WTC11 (cell line): ENCODE results near the gene STIP1.

Experiments
- CREB1 ChIP-seq: sonication (generic); formaldehyde crosslinking; IDR thresholded peaks from 2 replicates; pipeline ENCODE4 v1.8.0; 2023; ENCODE audit warnings: mild to moderate bottlenecking, missing genetic modification reagents
- GABPB1 ChIP-seq: sonication (generic); formaldehyde crosslinking; IDR thresholded peaks from 2 replicates; pipeline ENCODE4 v1.8.1; 2023; ENCODE audit warnings: mild to moderate bottlenecking, missing genetic modification reagents
- NFYB ChIP-seq: sonication (generic); formaldehyde crosslinking; conservative IDR thresholded peaks from 2 replicates; pipeline ENCODE4 v1.8.0; 2022; ENCODE audit warnings: low read depth, missing genetic modification reagents
- NR1H2 ChIP-seq: sonication (generic); formaldehyde crosslinking; IDR thresholded peaks from 2 replicates; pipeline ENCODE4 v1.9.0; 2021; ENCODE audit warnings: mild to moderate bottlenecking, moderate library complexity, missing genetic modification reagents
- SP1 ChIP-seq: sonication (generic); formaldehyde crosslinking; conservative IDR thresholded peaks from 2 replicates; pipeline ENCODE4 v1.8.1; 2022; ENCODE audit warnings: missing genetic modification reagents
- TEAD4 ChIP-seq: sonication (generic); formaldehyde crosslinking; IDR thresholded peaks from 2 replicates; pipeline ENCODE4 v1.8.0; 2022; ENCODE audit warnings: mild to moderate bottlenecking, missing genetic modification reagents
- TF ChIP-seq, protein P1 (sequence below): sonication (generic); formaldehyde crosslinking; IDR thresholded peaks from 2 replicates; pipeline ENCODE4 v1.8.1; 2022; ENCODE audit warnings: low read depth, mild to moderate bottlenecking, moderate library complexity, missing genetic modification reagents, borderline replicate concordance
- TF ChIP-seq, protein P2 (sequence below): fragments of 200-600 bp; IDR thresholded peaks from 2 replicates; pipeline ENCODE4 v1.8.0; 2022; ENCODE audit warnings: antibody characterized with exemption
- TF ChIP-seq, protein P3 (sequence below): sonication (generic); formaldehyde crosslinking; IDR thresholded peaks from 2 replicates; pipeline ENCODE4 v1.8.0; 2022; ENCODE audit warnings: mild to moderate bottlenecking, missing genetic modification reagents
- TF ChIP-seq, protein P4 (sequence below): sonication (generic); formaldehyde crosslinking; IDR thresholded peaks from 2 replicates; pipeline ENCODE4 v1.8.0; 2022; ENCODE audit warnings: missing genetic modification reagents
- TF ChIP-seq, protein P5 (sequence below): sonication (generic); formaldehyde crosslinking; IDR thresholded peaks from 2 replicates; pipeline ENCODE4 v1.8.1; 2023; ENCODE audit warnings: mild to moderate bottlenecking, moderate library complexity, missing genetic modification reagents
- TF ChIP-seq, protein P6 (sequence below): sonication (generic); formaldehyde crosslinking; IDR thresholded peaks from 2 replicates; pipeline ENCODE4 v1.8.0; 2023; ENCODE audit warnings: missing genetic modification reagents, mild to moderate bottlenecking, borderline replicate concordance
- TF ChIP-seq, protein P7 (sequence below): sonication (generic); formaldehyde crosslinking; IDR thresholded peaks from 2 replicates; pipeline ENCODE4 v1.8.1; 2023; ENCODE audit warnings: mild to moderate bottlenecking, missing genetic modification reagents, borderline replicate concordance
- TF ChIP-seq, protein P8 (sequence below): fragments of 250-450 bp; sonication (Bioruptor Pico); IDR thresholded peaks from 2 replicates; pipeline ENCODE4 v1.9.0; 2021; ENCODE audit warnings: mild to moderate bottlenecking

DNA sequence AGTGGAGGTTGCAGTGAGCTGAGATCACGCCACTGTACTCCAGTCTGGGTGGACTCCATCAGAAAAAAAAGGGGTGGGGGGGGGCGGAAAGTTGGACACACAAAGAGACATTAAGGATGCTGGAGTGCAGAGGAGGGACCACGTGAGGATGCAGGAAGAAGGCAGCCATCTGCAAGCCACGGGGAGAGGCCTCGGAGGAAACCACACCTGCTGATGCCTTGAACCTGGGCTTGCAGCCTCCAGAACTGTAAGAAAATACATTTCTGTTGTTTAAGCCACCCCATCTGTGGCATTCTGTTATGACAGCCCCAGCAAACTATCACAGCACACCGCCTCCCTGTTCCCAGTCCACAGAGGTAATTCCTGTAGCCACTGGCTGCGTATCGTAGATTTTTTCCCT, 9.2 kb upstream of the STIP1 start:
- TF ChIP-seq, protein P1, sequence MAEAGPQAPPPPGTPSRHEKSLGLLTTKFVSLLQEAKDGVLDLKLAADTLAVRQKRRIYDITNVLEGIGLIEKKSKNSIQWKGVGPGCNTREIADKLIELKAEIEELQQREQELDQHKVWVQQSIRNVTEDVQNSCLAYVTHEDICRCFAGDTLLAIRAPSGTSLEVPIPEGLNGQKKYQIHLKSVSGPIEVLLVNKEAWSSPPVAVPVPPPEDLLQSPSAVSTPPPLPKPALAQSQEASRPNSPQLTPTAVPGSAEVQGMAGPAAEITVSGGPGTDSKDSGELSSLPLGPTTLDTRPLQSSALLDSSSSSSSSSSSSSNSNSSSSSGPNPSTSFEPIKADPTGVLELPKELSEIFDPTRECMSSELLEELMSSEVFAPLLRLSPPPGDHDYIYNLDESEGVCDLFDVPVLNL (CRISPR knock-in tag), result no peak
- TF ChIP-seq, protein P2, sequence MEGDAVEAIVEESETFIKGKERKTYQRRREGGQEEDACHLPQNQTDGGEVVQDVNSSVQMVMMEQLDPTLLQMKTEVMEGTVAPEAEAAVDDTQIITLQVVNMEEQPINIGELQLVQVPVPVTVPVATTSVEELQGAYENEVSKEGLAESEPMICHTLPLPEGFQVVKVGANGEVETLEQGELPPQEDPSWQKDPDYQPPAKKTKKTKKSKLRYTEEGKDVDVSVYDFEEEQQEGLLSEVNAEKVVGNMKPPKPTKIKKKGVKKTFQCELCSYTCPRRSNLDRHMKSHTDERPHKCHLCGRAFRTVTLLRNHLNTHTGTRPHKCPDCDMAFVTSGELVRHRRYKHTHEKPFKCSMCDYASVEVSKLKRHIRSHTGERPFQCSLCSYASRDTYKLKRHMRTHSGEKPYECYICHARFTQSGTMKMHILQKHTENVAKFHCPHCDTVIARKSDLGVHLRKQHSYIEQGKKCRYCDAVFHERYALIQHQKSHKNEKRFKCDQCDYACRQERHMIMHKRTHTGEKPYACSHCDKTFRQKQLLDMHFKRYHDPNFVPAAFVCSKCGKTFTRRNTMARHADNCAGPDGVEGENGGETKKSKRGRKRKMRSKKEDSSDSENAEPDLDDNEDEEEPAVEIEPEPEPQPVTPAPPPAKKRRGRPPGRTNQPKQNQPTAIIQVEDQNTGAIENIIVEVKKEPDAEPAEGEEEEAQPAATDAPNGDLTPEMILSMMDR, result no peak
- no peak for TF ChIP-seq CREB1 (CRISPR knock-in tag)
- TF ChIP-seq, protein P3, sequence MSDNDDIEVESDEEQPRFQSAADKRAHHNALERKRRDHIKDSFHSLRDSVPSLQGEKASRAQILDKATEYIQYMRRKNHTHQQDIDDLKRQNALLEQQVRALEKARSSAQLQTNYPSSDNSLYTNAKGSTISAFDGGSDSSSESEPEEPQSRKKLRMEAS (CRISPR knock-in tag), result no peak
- no peak for TF ChIP-seq TEAD4
- TF ChIP-seq, protein P4, sequence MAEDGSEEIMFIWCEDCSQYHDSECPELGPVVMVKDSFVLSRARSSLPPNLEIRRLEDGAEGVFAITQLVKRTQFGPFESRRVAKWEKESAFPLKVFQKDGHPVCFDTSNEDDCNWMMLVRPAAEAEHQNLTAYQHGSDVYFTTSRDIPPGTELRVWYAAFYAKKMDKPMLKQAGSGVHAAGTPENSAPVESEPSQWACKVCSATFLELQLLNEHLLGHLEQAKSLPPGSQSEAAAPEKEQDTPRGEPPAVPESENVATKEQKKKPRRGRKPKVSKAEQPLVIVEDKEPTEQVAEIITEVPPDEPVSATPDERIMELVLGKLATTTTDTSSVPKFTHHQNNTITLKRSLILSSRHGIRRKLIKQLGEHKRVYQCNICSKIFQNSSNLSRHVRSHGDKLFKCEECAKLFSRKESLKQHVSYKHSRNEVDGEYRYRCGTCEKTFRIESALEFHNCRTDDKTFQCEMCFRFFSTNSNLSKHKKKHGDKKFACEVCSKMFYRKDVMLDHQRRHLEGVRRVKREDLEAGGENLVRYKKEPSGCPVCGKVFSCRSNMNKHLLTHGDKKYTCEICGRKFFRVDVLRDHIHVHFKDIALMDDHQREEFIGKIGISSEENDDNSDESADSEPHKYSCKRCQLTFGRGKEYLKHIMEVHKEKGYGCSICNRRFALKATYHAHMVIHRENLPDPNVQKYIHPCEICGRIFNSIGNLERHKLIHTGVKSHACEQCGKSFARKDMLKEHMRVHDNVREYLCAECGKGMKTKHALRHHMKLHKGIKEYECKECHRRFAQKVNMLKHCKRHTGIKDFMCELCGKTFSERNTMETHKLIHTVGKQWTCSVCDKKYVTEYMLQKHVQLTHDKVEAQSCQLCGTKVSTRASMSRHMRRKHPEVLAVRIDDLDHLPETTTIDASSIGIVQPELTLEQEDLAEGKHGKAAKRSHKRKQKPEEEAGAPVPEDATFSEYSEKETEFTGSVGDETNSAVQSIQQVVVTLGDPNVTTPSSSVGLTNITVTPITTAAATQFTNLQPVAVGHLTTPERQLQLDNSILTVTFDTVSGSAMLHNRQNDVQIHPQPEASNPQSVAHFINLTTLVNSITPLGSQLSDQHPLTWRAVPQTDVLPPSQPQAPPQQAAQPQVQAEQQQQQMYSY (CRISPR knock-in tag), result no peak
- TF ChIP-seq, protein P5, sequence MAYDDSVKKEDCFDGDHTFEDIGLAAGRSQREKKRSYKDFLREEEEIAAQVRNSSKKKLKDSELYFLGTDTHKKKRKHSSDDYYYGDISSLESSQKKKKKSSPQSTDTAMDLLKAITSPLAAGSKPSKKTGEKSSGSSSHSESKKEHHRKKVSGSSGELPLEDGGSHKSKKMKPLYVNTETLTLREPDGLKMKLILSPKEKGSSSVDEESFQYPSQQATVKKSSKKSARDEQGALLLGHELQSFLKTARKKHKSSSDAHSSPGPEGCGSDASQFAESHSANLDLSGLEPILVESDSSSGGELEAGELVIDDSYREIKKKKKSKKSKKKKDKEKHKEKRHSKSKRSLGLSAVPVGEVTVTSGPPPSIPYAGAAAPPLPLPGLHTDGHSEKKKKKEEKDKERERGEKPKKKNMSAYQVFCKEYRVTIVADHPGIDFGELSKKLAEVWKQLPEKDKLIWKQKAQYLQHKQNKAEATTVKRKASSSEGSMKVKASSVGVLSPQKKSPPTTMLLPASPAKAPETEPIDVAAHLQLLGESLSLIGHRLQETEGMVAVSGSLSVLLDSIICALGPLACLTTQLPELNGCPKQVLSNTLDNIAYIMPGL, result no peak
- TF ChIP-seq, protein P6, sequence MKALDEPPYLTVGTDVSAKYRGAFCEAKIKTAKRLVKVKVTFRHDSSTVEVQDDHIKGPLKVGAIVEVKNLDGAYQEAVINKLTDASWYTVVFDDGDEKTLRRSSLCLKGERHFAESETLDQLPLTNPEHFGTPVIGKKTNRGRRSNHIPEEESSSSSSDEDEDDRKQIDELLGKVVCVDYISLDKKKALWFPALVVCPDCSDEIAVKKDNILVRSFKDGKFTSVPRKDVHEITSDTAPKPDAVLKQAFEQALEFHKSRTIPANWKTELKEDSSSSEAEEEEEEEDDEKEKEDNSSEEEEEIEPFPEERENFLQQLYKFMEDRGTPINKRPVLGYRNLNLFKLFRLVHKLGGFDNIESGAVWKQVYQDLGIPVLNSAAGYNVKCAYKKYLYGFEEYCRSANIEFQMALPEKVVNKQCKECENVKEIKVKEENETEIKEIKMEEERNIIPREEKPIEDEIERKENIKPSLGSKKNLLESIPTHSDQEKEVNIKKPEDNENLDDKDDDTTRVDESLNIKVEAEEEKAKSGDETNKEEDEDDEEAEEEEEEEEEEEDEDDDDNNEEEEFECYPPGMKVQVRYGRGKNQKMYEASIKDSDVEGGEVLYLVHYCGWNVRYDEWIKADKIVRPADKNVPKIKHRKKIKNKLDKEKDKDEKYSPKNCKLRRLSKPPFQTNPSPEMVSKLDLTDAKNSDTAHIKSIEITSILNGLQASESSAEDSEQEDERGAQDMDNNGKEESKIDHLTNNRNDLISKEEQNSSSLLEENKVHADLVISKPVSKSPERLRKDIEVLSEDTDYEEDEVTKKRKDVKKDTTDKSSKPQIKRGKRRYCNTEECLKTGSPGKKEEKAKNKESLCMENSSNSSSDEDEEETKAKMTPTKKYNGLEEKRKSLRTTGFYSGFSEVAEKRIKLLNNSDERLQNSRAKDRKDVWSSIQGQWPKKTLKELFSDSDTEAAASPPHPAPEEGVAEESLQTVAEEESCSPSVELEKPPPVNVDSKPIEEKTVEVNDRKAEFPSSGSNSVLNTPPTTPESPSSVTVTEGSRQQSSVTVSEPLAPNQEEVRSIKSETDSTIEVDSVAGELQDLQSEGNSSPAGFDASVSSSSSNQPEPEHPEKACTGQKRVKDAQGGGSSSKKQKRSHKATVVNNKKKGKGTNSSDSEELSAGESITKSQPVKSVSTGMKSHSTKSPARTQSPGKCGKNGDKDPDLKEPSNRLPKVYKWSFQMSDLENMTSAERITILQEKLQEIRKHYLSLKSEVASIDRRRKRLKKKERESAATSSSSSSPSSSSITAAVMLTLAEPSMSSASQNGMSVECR, result no peak
- no peak for TF ChIP-seq NR1H2 (CRISPR knock-in tag)
- TF ChIP-seq, protein P7, sequence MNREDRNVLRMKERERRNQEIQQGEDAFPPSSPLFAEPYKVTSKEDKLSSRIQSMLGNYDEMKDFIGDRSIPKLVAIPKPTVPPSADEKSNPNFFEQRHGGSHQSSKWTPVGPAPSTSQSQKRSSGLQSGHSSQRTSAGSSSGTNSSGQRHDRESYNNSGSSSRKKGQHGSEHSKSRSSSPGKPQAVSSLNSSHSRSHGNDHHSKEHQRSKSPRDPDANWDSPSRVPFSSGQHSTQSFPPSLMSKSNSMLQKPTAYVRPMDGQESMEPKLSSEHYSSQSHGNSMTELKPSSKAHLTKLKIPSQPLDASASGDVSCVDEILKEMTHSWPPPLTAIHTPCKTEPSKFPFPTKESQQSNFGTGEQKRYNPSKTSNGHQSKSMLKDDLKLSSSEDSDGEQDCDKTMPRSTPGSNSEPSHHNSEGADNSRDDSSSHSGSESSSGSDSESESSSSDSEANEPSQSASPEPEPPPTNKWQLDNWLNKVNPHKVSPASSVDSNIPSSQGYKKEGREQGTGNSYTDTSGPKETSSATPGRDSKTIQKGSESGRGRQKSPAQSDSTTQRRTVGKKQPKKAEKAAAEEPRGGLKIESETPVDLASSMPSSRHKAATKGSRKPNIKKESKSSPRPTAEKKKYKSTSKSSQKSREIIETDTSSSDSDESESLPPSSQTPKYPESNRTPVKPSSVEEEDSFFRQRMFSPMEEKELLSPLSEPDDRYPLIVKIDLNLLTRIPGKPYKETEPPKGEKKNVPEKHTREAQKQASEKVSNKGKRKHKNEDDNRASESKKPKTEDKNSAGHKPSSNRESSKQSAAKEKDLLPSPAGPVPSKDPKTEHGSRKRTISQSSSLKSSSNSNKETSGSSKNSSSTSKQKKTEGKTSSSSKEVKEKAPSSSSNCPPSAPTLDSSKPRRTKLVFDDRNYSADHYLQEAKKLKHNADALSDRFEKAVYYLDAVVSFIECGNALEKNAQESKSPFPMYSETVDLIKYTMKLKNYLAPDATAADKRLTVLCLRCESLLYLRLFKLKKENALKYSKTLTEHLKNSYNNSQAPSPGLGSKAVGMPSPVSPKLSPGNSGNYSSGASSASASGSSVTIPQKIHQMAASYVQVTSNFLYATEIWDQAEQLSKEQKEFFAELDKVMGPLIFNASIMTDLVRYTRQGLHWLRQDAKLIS (CRISPR knock-in tag), result no peak
- TF ChIP-seq NFYB (CRISPR knock-in tag), result no peak
- no peak for TF ChIP-seq SP1
- TF ChIP-seq, protein P8, sequence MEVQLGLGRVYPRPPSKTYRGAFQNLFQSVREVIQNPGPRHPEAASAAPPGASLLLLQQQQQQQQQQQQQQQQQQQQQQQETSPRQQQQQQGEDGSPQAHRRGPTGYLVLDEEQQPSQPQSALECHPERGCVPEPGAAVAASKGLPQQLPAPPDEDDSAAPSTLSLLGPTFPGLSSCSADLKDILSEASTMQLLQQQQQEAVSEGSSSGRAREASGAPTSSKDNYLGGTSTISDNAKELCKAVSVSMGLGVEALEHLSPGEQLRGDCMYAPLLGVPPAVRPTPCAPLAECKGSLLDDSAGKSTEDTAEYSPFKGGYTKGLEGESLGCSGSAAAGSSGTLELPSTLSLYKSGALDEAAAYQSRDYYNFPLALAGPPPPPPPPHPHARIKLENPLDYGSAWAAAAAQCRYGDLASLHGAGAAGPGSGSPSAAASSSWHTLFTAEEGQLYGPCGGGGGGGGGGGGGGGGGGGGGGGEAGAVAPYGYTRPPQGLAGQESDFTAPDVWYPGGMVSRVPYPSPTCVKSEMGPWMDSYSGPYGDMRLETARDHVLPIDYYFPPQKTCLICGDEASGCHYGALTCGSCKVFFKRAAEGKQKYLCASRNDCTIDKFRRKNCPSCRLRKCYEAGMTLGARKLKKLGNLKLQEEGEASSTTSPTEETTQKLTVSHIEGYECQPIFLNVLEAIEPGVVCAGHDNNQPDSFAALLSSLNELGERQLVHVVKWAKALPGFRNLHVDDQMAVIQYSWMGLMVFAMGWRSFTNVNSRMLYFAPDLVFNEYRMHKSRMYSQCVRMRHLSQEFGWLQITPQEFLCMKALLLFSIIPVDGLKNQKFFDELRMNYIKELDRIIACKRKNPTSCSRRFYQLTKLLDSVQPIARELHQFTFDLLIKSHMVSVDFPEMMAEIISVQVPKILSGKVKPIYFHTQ (CRISPR knock-in tag), result no peak
- TF ChIP-seq GABPB1 (CRISPR knock-in tag), result no peak
